ENCODE measurements around the gene DOK3. TPM values are rescaled to one million over a fixed set of nuclear protein-coding genes. Genes with fewer than 3 reads are reported as not detected.

Gene DOK3
- total and polyA plus RNA-seq, 2 of the 13 experiments (the other 11 are each of a cell fraction or from before 2014, with no cell fraction given), result 1.4 to 1.5 TPM

DNA sequence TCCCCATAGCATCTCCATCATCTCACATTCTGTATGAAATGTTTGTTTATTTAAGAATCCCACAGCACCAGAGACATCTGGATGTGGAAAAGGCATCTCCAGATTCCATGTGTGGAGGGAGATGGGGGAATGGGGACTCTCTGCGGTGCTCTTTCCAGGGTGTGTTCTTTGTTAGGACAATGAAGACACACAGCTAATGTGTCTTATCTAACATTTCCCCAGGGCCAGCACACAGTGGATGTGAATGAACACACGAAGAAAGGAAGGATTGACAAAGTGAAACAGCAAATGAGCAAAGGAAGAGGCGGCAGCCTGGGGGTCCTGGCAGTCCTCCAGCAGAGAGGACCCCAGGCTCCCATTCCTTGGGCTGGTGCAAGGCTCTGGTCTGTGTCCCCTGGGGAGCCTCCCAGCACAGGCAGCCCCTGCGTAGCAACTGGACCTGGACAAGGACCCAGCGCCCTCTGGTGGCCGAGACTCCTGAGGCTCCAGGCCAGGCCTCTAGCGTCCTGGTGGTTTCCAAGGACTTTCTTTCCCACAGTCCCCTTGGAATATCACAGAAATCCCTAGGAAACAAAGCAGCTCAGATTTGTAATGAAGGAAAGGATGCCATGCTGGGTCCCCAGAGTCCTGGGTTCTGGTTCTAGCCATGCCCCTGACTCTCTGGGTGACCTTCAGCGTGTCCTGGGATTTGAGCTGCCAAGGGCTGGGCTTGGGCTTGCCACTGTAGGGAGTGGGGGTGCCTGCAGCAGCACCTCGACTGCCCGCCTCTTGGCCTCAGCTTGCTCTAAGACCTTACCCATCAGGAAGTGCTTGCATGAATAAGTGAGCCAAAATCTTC lies 8.7 kb downstream of the DOK3 start (continued):
- TF ChIP-seq ZNF790 (CRISPR knock-in tag; IDR thresholded peaks at IDR 0.05; ENCODE audit: borderline replicate concordance) (no peak), ATAD3A (CRISPR knock-in tag; IDR thresholded peaks at IDR 0.05) (no peak), TEAD3 (CRISPR knock-in tag; optimal IDR thresholded peaks at IDR 0.05; ENCODE audit: borderline replicate concordance) (no peak), PHF8 (CRISPR knock-in tag; IDR thresholded peaks at IDR 0.05) (peak; percentile 26; the same call in 1 of the 2 replicates), ZNF549 (CRISPR knock-in tag; IDR thresholded peaks at IDR 0.05) (no peak), SMAD3 (CRISPR knock-in tag; IDR thresholded peaks at IDR 0.05) (no peak), SMC3 (IDR thresholded peaks at IDR 0.05; ENCODE audit: low read length) (peak; percentile 58), MIER3 (CRISPR knock-in tag; IDR thresholded peaks at IDR 0.05; ENCODE audit: borderline replicate concordance) (0 out of 2 replicates have a peak, but pooled peaks have one; percentile 21), NFE2L2 (IDR thresholded peaks at IDR 0.05; ENCODE audit: low read length) (no peak), STAG1 (CRISPR knock-in tag; IDR thresholded peaks at IDR 0.05) (peak; percentile 92), NR2F2 (IDR thresholded peaks at IDR 0.05; ENCODE audit: borderline replicate concordance, low read depth) (no peak), KDM5A (IDR thresholded peaks at IDR 0.05; ENCODE audit: borderline replicate concordance, low read length) (no peak), ZNF337 (CRISPR knock-in tag; IDR thresholded peaks at IDR 0.05; ENCODE audit: borderline replicate concordance, low read depth) (no peak), KDM2A (CRISPR knock-in tag; IDR thresholded peaks at IDR 0.05; ENCODE audit: borderline replicate concordance, low read depth) (peak; percentile 69; the same call in 1 of the 2 replicates), ZNF883 (CRISPR knock-in tag; IDR thresholded peaks at IDR 0.05; ENCODE audit: not compliant biosample characterization) (no peak), ZNF274 (CRISPR knock-in tag; IDR thresholded peaks at IDR 0.05) (peak; percentile 46; the same call in 1 of the 2 replicates), KMT2A (CRISPR knock-in tag; IDR thresholded peaks at IDR 0.05) (no peak), BCL6 (CRISPR knock-in tag; IDR thresholded peaks at IDR 0.05) (0 out of 2 replicates have a peak, but pooled peaks have one; percentile 31), ZNF619 (CRISPR knock-in tag; IDR thresholded peaks at IDR 0.05) (0 out of 2 replicates have a peak, but pooled peaks have one; percentile 42), GABPB1 (CRISPR knock-in tag; IDR thresholded peaks at IDR 0.05) (peak; percentile 43; the same call in 1 of the 2 replicates), ZNF136 (CRISPR knock-in tag; IDR thresholded peaks at IDR 0.05; ENCODE audit: low read depth) (no peak), MZF1 (CRISPR knock-in tag; IDR thresholded peaks at IDR 0.05; ENCODE audit: borderline replicate concordance) (no peak), ETV6 (CRISPR knock-in tag; conservative IDR thresholded peaks at IDR 0.05) (no peak), THAP11 (CRISPR knock-in tag; IDR thresholded peaks at IDR 0.05) (peak; percentile 58), NFIB (CRISPR knock-in tag; IDR thresholded peaks at IDR 0.05; ENCODE audit: borderline replicate concordance) (no peak), SPEN (CRISPR knock-in tag; IDR thresholded peaks at IDR 0.05; ENCODE audit: low read depth) (peak; percentile 35; the same call in 1 of the 2 replicates)
- TF ChIP-seq, protein P1, sequence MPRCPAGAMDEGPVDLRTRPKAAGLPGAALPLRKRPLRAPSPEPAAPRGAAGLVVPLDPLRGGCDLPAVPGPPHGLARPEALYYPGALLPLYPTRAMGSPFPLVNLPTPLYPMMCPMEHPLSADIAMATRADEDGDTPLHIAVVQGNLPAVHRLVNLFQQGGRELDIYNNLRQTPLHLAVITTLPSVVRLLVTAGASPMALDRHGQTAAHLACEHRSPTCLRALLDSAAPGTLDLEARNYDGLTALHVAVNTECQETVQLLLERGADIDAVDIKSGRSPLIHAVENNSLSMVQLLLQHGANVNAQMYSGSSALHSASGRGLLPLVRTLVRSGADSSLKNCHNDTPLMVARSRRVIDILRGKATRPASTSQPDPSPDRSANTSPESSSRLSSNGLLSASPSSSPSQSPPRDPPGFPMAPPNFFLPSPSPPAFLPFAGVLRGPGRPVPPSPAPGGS (CRISPR knock-in tag; IDR thresholded peaks at IDR 0.05), result peak; percentile 41; the same call in 1 of the 2 replicates
- TF ChIP-seq, protein P2, sequence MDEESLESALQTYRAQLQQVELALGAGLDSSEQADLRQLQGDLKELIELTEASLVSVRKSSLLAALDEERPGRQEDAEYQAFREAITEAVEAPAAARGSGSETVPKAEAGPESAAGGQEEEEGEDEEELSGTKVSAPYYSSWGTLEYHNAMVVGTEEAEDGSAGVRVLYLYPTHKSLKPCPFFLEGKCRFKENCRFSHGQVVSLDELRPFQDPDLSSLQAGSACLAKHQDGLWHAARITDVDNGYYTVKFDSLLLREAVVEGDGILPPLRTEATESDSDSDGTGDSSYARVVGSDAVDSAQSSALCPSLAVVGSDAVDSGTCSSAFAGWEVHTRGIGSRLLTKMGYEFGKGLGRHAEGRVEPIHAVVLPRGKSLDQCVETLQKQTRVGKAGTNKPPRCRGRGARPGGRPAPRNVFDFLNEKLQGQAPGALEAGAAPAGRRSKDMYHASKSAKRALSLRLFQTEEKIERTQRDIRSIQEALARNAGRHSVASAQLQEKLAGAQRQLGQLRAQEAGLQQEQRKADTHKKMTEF (CRISPR knock-in tag; IDR thresholded peaks at IDR 0.05), result peak; percentile 68
- TF ChIP-seq, protein P3, sequence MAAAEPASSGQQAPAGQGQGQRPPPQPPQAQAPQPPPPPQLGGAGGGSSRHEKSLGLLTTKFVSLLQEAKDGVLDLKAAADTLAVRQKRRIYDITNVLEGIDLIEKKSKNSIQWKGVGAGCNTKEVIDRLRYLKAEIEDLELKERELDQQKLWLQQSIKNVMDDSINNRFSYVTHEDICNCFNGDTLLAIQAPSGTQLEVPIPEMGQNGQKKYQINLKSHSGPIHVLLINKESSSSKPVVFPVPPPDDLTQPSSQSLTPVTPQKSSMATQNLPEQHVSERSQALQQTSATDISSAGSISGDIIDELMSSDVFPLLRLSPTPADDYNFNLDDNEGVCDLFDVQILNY (CRISPR knock-in tag; conservative IDR thresholded peaks at IDR 0.05), result no peak
